ENCODE data around the gene RYR1.
A peak's percentile ranks its signal among the peaks of the same experiment; 100 is the strongest.
"Not testable (repeated sequence)": the region's sequence is repeated elsewhere in the genome, so short reads cannot be mapped to it uniquely, and the experiment has no call there.

RYR1 gene

GRCh38 chr19:38513762-38514167, 80.3 kb downstream of the RYR1 start:
- H3K27ac ChIP-seq, result no peak overlapping the region
- TF ChIP-seq CTCF (conservative IDR thresholded peaks at IDR 0.05), result no peak

- H3K27ac ChIP-seq, result no peak overlapping the region
- TF ChIP-seq CTCF (conservative IDR thresholded peaks at IDR 0.05), result peak; percentile 98
Measured at GRCh38 chr19:38514812-38515633, 81.5 kb downstream of the RYR1 start.

- no peak for TF ChIP-seq CTCF (conservative IDR thresholded peaks at IDR 0.05)
- no peak overlapping the region for H3K27ac ChIP-seq
Measured at GRCh38 chr19:38515896-38516295, 82.4 kb downstream of the RYR1 start.

- no peak for TF ChIP-seq CTCF (conservative IDR thresholded peaks at IDR 0.05)
- no peak overlapping the region for H3K27ac ChIP-seq
Measured at GRCh38 chr19:38516802-38517201, 83.3 kb downstream of the RYR1 start.

- TF ChIP-seq CTCF (conservative IDR thresholded peaks at IDR 0.05), result no peak
Measured at GRCh38 chr19:38517321-38517720, 83.8 kb downstream of the RYR1 start.

GRCh38 chr19:38517980-38518379, 84.5 kb downstream of the RYR1 start:
- not testable (repeated sequence) for H3K27ac ChIP-seq

More at GRCh38 chr19:38517321-38517720, 83.8 kb downstream of the RYR1 start:
- no peak overlapping the region for H3K27ac ChIP-seq

- no peak overlapping the region for H3K27ac ChIP-seq
- no peak for TF ChIP-seq CTCF (conservative IDR thresholded peaks at IDR 0.05)
Measured at GRCh38 chr19:38519168-38519567, 85.7 kb downstream of the RYR1 start.

- no peak for TF ChIP-seq CTCF (conservative IDR thresholded peaks at IDR 0.05)
Measured at GRCh38 chr19:38519988-38520387, 86.5 kb downstream of the RYR1 start.

More at GRCh38 chr19:38519988-38520387, 86.5 kb downstream of the RYR1 start:
- no peak overlapping the region for H3K27ac ChIP-seq

Measured in VCaP (cell line).